CD8-positive, alpha-beta memory T cell (primary cell): ENCODE data around the gene RPS6KC1. TPM values are rescaled to one million over a fixed set of nuclear protein-coding genes. Genes with fewer than 3 reads are reported as not detected.

Experiments
- CTCF ChIA-PET: fragments of 350-600 bp; sonication (Branson Sonifier 250); formaldehyde crosslinking; loops from one replicate; lab custom pipeline; 2021; ENCODE audit warnings: antibody characterized with exemption; lab: Charles Lee
- POLR2A ChIA-PET: fragments of 350-600 bp; sonication (Branson Sonifier 250); formaldehyde crosslinking; loops from one replicate; lab custom pipeline; 2021; ENCODE audit warnings: antibody characterized with exemption; lab: Charles Lee
- DNase-seq, 5 donors: peaks; one replicate each; pipeline versions ENCODE4 v3.0.0 to v3.0.0-alpha.2; 2020 to 2022; ENCODE audit warnings: mixed read lengths in 1 of 5
- H3K27ac ChIP-seq: one replicate; pipeline ENCODE4 v1.7.0; 2013; ENCODE audit warnings: low read depth, mild to moderate bottlenecking, low read length, moderate library complexity
- H3K27me3 ChIP-seq: 2 replicates; pipeline ENCODE4 v1.7.0; 2013; ENCODE audit warnings: low read length, mild to moderate bottlenecking; ENCODE audit not compliant: insufficient read depth, poor library complexity, severe bottlenecking
- H3K36me3 ChIP-seq: 2 replicates; pipeline ENCODE4 v1.7.0; 2013; ENCODE audit warnings: mild to moderate bottlenecking, low read length, moderate library complexity; ENCODE audit not compliant: insufficient read depth
- H3K4me1 ChIP-seq: 2 replicates; pipeline ENCODE4 v1.7.0; 2013; ENCODE audit warnings: mild to moderate bottlenecking, low read length, moderate library complexity; ENCODE audit not compliant: insufficient read depth
- H3K4me3 ChIP-seq: 2 replicates; pipeline ENCODE4 v1.7.0; 2013; ENCODE audit warnings: mild to moderate bottlenecking, low read length
- H3K9me3 ChIP-seq: 2 replicates; pipeline ENCODE4 v1.7.0; 2013; ENCODE audit warnings: mild to moderate bottlenecking, low read length
- H3K27ac Mint-ChIP-seq, 8 donors: one replicate each; pipeline ENCODE4 v1.8.0; 2020 to 2021; ENCODE audit warnings: mixed read lengths in 8 of 8, mild to moderate bottlenecking in 6 of 8, inconsistent platforms in 3 of 8, moderate library complexity in 3 of 8
- H3K27me3 Mint-ChIP-seq, 2 donors: one replicate each; pipeline ENCODE4 v1.8.0; 2020 to 2021; ENCODE audit warnings: mixed read lengths in 2 of 2, mild to moderate bottlenecking in 1 of 2, moderate library complexity in 1 of 2
- H3K36me3 Mint-ChIP-seq, 3 donors: one replicate each; pipeline ENCODE4 v1.8.0; 2020 to 2021; ENCODE audit warnings: mixed read lengths in 3 of 3, inconsistent platforms in 1 of 3, mild to moderate bottlenecking in 1 of 3
- H3K4me1 Mint-ChIP-seq, 3 donors: one replicate each; pipeline ENCODE4 v1.8.0; 2020 to 2021; ENCODE audit warnings: mixed read lengths in 3 of 3, inconsistent platforms in 1 of 3, mild to moderate bottlenecking in 1 of 3
- H3K4me3 Mint-ChIP-seq, 7 donors: one replicate each; pipeline ENCODE4 v1.8.0; 2020 to 2021; ENCODE audit warnings: mixed read lengths in 7 of 7, mild to moderate bottlenecking in 6 of 7, moderate library complexity in 4 of 7, inconsistent platforms in 2 of 7
- H3K9me3 Mint-ChIP-seq, 5 donors: one replicate each; pipeline ENCODE4 v1.8.0; 2020 to 2022; ENCODE audit warnings: mixed read lengths in 5 of 5, mild to moderate bottlenecking in 3 of 5, moderate library complexity in 2 of 5, inconsistent platforms in 1 of 5
- polyA plus RNA-seq: library from polyadenylated mRNA; unstranded; fragments of 300-500 nt; fragmentation: Illumina TruSeq; gene quantifications from one replicate; pipeline ENCODE4 v1.2.3, GENCODE V29; 2021
- total RNA-seq, 2 experiments: library from RNA; stranded (reverse); gene quantifications; one replicate each; pipeline ENCODE4 v1.2.3, GENCODE V29; 2021

RPS6KC1 gene
- total and polyA plus RNA-seq, 3 experiments from 2014 or later: 7.4 to 8.2 (median 7.4) TPM

DNA sequence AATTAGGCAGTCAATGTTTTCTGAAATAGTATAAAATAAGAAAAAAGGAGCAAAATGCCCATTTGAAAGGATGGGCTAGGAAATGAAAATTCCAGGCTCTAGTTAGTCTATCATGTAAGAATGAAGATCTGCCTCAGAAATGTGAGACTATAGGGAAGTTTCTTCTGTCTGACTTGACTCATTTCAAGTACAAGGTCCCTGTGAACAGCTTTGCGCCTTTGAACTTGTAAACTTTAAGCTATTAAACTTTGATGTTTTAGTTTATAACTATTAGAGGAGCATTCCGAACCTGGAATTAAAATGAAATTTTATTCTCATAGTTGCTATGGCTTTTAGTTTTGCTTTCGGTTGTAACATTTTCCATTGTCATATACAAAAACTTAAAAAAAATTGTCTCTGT lies 199.4 kb downstream of the RPS6KC1 start:
- Histone ChIP-seq H3K9me3 (no peaks in the 10 kb centered on the region), H3K36me3 (no peaks in the 10 kb centered on the region), H3K4me3 (no peak overlapping the region), H3K27ac (no peak overlapping the region), H3K27me3 (no peaks in the 10 kb centered on the region), H3K4me1 (no peaks in the 10 kb centered on the region)
- H3K27ac Mint-ChIP-seq: no peak overlapping the region
- H3K27me3 Mint-ChIP-seq: no peaks in the 10 kb centered on the region
- peaks cover 4 to 13% (median 4%) of the 10 kb centered on the region in 3 donors for H3K36me3 Mint-ChIP-seq
- DNase-seq: no peak
- H3K4me3 Mint-ChIP-seq: no peak overlapping the region
- H3K4me1 Mint-ChIP-seq: no peaks in the 10 kb centered on the region
- ChIA-PET CTCF (no interaction called here), POLR2A (no interaction called here)
- no peaks in the 10 kb centered on the region for H3K9me3 Mint-ChIP-seq

DNA sequence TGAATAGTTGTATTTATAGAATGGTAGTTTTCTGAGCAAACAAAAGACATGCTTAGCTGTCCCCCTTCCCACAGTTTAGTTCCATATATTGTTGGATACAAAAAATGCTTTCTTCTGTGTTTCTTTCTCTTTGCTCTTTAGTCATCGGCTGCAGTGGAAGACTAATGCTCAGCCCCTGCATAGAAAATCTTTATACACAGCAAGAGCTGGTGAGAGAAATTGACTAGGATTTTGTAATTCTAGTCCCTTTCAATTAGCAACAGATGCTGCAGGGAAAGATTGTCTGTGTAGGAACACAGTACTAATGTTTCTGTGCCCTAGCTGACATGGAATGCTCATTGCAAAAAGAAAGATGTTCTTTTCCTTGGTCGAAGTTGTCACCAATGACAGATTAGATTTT lies 200.9 kb downstream of the RPS6KC1 start:
- CTCF ChIA-PET: no interaction called here

DNA sequence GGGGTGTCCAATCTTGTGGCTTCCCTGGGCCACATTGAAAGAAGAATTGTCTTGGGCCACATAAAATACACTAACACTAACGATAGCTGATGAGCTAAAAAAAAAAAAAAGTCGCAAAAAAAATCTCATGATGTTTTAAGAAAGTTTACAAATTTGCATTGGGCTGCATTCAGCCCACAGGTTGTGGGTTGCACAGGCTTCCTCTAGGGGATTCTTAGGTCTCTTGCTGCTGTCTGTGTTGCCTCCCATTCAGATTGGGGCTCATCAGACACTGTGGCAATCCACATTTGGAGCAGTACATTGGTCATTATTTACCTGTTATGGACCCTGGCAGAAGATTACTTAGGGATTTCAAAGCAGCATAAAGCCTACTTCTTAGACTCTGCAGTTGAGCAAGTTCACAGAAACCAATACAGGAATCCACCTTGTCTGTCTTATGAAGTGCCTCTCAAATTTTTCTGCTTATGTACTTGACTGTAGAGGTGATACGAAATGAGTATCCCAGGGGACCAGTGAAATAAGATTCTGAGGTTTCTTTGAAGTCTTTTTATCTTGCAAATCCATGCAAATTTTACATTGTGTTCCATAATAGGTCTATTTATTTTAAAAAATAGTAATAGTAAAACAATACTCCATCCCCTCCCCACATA lies 205.5 kb downstream of the RPS6KC1 start:
- Mint-ChIP-seq H3K4me3 (no peak overlapping the region), H3K9me3 (no peaks in the 10 kb centered on the region), H3K27me3 (no peaks in the 10 kb centered on the region), H3K36me3 (peaks cover 7 to 18% (median 16%) of the 10 kb centered on the region in 3 donors), H3K4me1 (no peaks in the 10 kb centered on the region), H3K27ac (no peak overlapping the region)
- CTCF ChIA-PET: no interaction called here
- POLR2A ChIA-PET: no interaction called here
- no peaks in the 10 kb centered on the region for H3K4me1 ChIP-seq
- no peaks in the 10 kb centered on the region for H3K36me3 ChIP-seq
- no peaks in the 10 kb centered on the region for H3K27me3 ChIP-seq
- H3K27ac ChIP-seq: no peak overlapping the region
- H3K4me3 ChIP-seq: no peak overlapping the region
- DNase-seq: no peak
- no peaks in the 10 kb centered on the region for H3K9me3 ChIP-seq

More for the DNA sequence above, 200.9 kb downstream of the RPS6KC1 start:
- H3K27me3 Mint-ChIP-seq: no peaks in the 10 kb centered on the region
- no peaks in the 10 kb centered on the region for H3K4me1 Mint-ChIP-seq
- H3K27me3 ChIP-seq: no peaks in the 10 kb centered on the region
- H3K9me3 ChIP-seq: no peaks in the 10 kb centered on the region
- H3K4me1 ChIP-seq: no peaks in the 10 kb centered on the region
- no peak overlapping the region for H3K27ac ChIP-seq
- no peaks in the 10 kb centered on the region for H3K36me3 ChIP-seq
- POLR2A ChIA-PET: no interaction called here
- H3K4me3 ChIP-seq: no peak overlapping the region
- H3K4me3 Mint-ChIP-seq: no peak overlapping the region
- peaks cover 8 to 17% (median 12%) of the 10 kb centered on the region in 3 donors for H3K36me3 Mint-ChIP-seq
- DNase-seq: no peak
- no peak overlapping the region for H3K27ac Mint-ChIP-seq
- H3K9me3 Mint-ChIP-seq: no peaks in the 10 kb centered on the region

DNA sequence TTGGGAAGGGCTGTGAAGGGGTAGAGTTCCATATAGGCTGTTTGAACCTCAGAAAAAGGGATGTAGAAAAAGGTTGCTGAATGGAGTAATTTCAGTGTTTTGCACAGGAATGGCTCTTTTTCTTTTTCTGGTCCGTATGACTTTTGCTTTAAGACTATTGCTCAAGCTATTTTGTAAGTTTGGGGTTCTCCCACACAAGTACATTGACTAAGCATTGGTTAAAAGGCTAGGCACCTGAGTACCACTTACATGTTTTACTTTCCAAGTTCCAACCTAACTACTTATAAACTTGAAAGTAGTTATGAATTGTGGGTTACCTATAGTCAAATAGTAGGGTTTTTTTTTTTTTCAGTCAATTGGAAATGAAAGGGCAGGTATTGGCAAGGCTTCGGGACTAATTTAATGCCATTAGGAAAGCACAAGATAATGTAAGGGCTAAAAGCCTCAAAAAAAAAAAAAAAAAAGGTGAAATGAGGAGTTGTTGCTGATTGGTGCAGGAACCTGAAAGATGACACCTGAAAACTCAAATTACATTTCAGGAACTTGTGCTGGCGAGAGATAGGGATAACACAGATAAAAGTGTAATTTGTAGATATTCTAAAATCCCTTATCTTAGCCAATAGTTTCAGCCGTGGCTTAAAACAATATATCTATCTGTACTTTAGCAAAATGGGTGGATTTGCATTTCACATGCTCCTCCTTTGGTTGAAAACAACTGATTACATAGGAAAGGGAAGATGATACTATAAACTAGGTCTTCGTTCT lies 209.5 kb downstream of the RPS6KC1 start:
- H3K36me3 ChIP-seq: no peaks in the 10 kb centered on the region
- H3K4me1 Mint-ChIP-seq: no peaks in the 10 kb centered on the region
- peaks cover 0 to 1% (median 0%) of the 10 kb centered on the region in 5 donors for H3K9me3 Mint-ChIP-seq
- H3K27me3 Mint-ChIP-seq: no peaks in the 10 kb centered on the region
- DNase-seq: no peak
- H3K27me3 ChIP-seq: no peaks in the 10 kb centered on the region
- H3K27ac Mint-ChIP-seq: no peak overlapping the region
- POLR2A ChIA-PET: no interaction called here
- H3K4me1 ChIP-seq: no peaks in the 10 kb centered on the region
- no peak overlapping the region for H3K27ac ChIP-seq
- H3K9me3 ChIP-seq: no peaks in the 10 kb centered on the region
- CTCF ChIA-PET: no interaction called here
- no peak overlapping the region for H3K4me3 ChIP-seq
- no peak overlapping the region for H3K4me3 Mint-ChIP-seq
- peaks cover 23 to 47% (median 46%) of the 10 kb centered on the region in 3 donors for H3K36me3 Mint-ChIP-seq

DNA sequence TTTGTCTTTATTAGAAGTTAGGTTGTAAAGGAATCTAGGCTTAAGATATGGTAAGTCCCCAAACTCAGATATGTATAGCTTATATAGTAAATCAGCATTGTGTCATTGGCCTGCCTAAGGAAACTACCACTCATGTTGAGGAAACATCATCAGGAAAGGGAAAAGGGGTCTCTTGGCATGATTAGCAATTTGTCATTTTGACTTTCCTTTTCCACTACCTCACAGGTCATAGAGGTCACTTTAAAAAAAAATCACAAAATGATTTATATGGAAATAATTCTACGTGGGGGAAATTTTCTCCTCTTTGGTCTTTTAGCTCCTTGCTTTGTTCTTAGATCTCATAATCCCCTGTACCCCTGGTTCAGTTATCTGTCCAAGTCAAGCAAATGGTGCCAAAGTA lies 213.5 kb downstream of the RPS6KC1 start:
- Mint-ChIP-seq H3K4me3 (no peak overlapping the region), H3K27me3 (no peaks in the 10 kb centered on the region), H3K27ac (no peak overlapping the region), H3K4me1 (no peaks in the 10 kb centered on the region), H3K9me3 (peaks cover 8 to 26% (median 16%) of the 10 kb centered on the region in 5 donors), H3K36me3 (peaks cover 33 to 76% (median 58%) of the 10 kb centered on the region in 3 donors)
- H3K4me1 ChIP-seq: no peaks in the 10 kb centered on the region
- CTCF ChIA-PET: no interaction called here
- no peak for DNase-seq
- no peak overlapping the region for H3K4me3 ChIP-seq
- H3K27me3 ChIP-seq: no peaks in the 10 kb centered on the region
- H3K36me3 ChIP-seq: no peaks in the 10 kb centered on the region
- H3K27ac ChIP-seq: no peak overlapping the region
- POLR2A ChIA-PET: no interaction called here
- H3K9me3 ChIP-seq: no peaks in the 10 kb centered on the region

DNA sequence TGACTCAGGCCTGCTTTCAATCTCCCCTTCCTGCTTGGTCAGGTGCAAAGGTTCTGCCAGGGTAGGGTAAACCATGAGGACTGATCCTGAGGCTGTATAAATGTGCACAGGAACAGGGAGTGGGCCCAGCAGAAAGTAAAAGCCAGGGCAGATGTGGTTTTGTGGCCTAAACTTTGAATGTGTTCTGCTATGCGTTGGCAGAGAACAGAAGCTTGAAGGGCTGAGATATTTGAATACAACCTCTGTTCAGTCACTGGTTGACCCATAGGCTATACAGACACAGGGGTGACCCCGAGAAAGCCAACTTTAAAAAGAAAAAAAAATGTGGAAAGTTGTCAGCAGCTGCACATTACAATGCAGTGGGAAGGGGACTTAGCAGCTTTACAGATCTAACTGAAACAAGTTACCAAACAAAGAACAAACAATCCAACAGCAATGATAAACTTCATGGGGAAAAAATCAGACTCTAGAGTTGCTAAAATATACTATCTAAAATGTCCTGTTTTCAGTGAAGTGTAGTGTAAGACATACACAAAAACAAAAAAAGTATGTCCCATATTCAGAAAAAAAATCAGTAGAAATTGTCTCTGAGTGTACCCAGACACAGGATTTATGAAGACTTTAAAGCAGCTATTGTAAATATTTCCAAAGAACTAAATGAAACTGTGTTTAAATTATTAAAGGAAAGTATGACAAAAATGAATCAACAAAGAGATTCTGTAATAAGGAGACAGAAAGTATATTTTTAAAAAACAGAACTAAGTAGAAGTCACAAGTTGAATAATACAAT lies 216.1 kb downstream of the RPS6KC1 start:
- Histone ChIP-seq H3K27me3 (no peaks in the 10 kb centered on the region), H3K36me3 (no peaks in the 10 kb centered on the region), H3K4me1 (no peaks in the 10 kb centered on the region), H3K4me3 (no peak overlapping the region), H3K9me3 (no peaks in the 10 kb centered on the region), H3K27ac (no peak overlapping the region)
- Mint-ChIP-seq H3K4me3 (no peak overlapping the region), H3K27me3 (no peaks in the 10 kb centered on the region), H3K4me1 (no peaks in the 10 kb centered on the region), H3K36me3 (peaks cover 30 to 77% (median 51%) of the 10 kb centered on the region in 3 donors), H3K9me3 (peaks cover 8 to 26% (median 16%) of the 10 kb centered on the region in 5 donors), H3K27ac (no peak overlapping the region)
- POLR2A ChIA-PET: no interaction called here
- CTCF ChIA-PET: no interaction called here
- DNase-seq: no peak

DNA sequence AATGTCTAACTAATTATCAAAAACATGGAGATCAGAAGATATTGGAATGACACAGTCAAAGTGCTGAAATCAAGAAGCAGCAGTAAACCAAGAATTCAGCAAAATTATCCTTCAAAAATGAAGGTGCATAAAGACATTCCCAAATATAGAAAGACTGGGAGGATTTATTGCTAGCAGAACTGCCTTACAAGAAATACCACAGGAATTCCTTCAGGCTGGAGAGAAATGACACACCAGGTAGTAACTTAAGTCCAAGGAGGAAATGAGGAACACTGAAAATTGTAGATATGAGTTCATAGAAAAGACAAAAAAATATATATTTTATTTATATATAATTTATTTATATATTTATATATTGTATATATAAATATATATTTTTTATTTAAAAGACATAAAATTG lies 217.2 kb downstream of the RPS6KC1 start:
- peaks cover 30 to 73% (median 51%) of the 10 kb centered on the region in 3 donors for H3K36me3 Mint-ChIP-seq
- Histone ChIP-seq H3K36me3 (no peaks in the 10 kb centered on the region), H3K9me3 (no peaks in the 10 kb centered on the region), H3K4me3 (no peak overlapping the region), H3K27me3 (no peaks in the 10 kb centered on the region), H3K4me1 (no peaks in the 10 kb centered on the region), H3K27ac (no peak overlapping the region)
- H3K9me3 Mint-ChIP-seq: peaks cover 8 to 26% (median 16%) of the 10 kb centered on the region in 5 donors
- DNase-seq: no peak
- no peak overlapping the region for H3K27ac Mint-ChIP-seq
- no peak overlapping the region for H3K4me3 Mint-ChIP-seq
- POLR2A ChIA-PET: no interaction called here
- H3K27me3 Mint-ChIP-seq: no peaks in the 10 kb centered on the region
- CTCF ChIA-PET: no interaction called here
- no peaks in the 10 kb centered on the region for H3K4me1 Mint-ChIP-seq

DNA sequence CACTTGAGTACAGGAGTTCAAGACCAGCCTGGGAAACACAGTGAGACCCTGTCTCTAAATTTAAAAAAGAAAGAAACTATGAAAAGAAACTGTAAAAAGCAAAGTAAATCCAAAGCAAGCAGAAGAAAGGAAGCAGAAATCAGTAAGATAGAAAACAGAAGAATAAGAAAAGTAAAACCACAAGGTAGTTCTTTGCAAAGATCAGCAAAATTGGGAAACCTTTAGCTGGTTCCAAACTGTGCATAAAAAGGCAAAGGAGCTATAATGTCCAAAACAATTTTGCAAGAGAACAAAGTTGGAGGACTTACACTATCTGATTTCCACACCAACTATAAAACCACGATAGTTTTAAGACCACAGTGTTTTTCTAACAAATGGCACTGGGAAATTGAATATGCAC lies 218.8 kb downstream of the RPS6KC1 start:
- H3K9me3 Mint-ChIP-seq: peaks cover 8 to 26% (median 16%) of the 10 kb centered on the region in 5 donors
- no peak overlapping the region for H3K27ac Mint-ChIP-seq
- ChIA-PET CTCF (no interaction called here), POLR2A (no interaction called here)
- no peak for DNase-seq
- peaks cover 0 to 3% (median 0%) of the 10 kb centered on the region in 3 donors for H3K4me1 Mint-ChIP-seq
- H3K9me3 ChIP-seq: no peaks in the 10 kb centered on the region
- H3K4me3 Mint-ChIP-seq: no peak overlapping the region
- H3K27me3 ChIP-seq: no peaks in the 10 kb centered on the region
- H3K36me3 ChIP-seq: no peaks in the 10 kb centered on the region
- no peak overlapping the region for H3K4me3 ChIP-seq
- H3K4me1 ChIP-seq: no peaks in the 10 kb centered on the region
- H3K36me3 Mint-ChIP-seq: peaks cover 34 to 63% (median 49%) of the 10 kb centered on the region in 3 donors
- H3K27ac ChIP-seq: no peak overlapping the region
- no peaks in the 10 kb centered on the region for H3K27me3 Mint-ChIP-seq
